GM18907 (cell line): ENCODE results near the gene SLC43A1.
"Not testable (repeated sequence)": the region's sequence is repeated elsewhere in the genome, so short reads cannot be mapped to it uniquely, and the experiment has no call there.

Experiments
- ATAC-seq: cut with Tn5 transposase; IDR thresholded peaks from one replicate; pipeline ENCODE4 v1.9.1; 2021; ENCODE audit warnings: mild to moderate bottlenecking, moderate library complexity; ENCODE audit not compliant: unreplicated experiment

The SLC43A1 gene

GRCh38 chr11:57462597-57462996 is 52.9 kb downstream of the SLC43A1 start:
- ATAC-seq: no peak

DNA sequence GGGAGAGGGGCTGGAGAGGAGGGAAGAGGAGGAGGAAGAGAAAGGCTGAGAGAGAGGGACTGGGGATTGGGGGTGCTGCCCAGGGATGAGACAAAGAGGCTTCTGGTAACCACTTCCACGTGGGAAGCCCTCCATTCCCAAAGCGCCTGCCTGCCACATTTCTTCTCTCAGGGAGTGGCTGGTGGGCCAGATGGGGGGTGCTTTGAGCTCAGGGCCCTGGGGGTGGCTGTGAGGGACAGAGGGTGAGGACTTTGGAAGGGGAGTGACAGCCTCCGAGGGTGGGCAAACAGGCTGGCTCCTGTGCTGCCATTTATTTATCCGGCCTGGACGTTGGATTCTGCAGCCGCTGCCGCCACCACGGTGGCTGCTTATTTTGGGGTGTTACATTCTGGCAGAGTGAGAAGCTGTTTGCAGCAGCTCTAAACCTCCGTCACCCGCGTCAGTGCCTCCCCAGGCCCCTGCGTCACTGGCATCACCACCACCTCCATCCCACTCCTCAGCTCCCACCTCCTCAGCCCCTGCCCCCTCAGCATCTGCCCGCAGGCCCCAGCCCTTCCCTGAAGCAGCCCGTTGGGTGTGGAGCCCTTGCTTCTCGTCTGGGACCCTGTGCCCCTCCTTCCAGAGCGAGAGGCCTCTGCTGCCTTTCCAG is 53.5 kb downstream of the SLC43A1 start:
- no peak for ATAC-seq

- no peak for ATAC-seq
Observed at GRCh38 chr11:57460758-57461749, 54.4 kb downstream of the SLC43A1 start.

GRCh38 chr11:57460022-57460757 is 55.3 kb downstream of the SLC43A1 start, which contains the start of gene RTN4RL2:
Gene RTN4RL2, plus strand, starts transcription at chr11:57460528. Its CDS starts 338 bp downstream, at chr11:57460866.
- peak; percentile 48 for ATAC-seq

- no peak for ATAC-seq
Observed at GRCh38 chr11:57459164-57460021, 56.1 kb downstream of the SLC43A1 start.

DNA sequence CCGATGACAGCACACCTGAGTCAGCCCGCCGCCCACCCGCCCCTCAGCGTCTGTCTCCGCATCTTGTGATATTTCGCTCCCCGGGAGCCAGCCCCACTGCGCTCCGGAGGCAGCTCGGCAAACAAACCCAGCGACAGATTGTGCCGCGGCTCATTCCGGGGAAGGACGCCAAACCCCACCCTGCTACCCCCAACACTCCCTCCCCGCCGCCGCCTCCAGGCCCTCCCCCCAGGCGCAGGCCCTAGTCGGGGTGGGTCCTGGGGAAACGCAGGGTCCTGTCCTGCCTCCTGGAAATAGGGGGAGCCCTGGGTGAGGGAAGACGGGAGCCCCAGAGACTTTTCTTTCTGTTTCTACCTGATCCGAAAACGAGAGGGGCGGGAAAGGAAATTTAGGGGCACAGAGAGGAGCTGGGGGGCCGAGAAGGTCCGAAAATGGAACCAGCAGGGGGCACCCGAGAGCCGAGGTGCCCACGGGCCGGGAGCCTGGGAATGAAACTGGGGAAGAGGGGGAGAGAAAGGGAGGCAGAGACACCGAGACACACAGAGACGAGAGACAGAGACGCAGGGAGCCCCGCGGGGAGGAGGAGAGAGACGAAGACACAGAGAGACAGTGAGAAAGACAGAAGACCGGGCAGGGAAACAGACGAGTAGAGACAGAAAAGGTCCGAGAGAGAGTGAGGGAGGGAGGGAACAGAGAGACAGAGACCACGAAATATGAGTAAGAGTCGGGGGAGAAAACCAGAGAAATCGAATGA is 56.9 kb downstream of the SLC43A1 start:
- peak; percentile 29 for ATAC-seq

DNA sequence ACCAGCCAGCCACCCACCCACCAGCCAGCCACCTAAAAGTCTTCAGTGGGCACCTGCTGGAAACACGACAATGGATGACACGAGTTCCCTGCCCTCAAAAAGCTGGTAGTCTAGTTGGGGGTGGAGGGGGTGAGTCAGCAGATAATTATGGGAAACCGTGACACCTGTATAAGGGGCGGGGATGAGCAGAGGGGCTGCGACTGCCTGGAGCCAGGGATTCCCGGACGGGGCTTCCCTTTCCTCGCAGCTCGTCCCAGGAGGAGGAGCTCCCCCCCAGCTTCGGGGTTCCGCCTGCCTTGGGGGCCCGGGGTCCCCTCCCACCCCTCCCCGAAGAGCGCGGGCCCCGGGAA is 57.5 kb downstream of the SLC43A1 start:
- no peak for ATAC-seq

DNA sequence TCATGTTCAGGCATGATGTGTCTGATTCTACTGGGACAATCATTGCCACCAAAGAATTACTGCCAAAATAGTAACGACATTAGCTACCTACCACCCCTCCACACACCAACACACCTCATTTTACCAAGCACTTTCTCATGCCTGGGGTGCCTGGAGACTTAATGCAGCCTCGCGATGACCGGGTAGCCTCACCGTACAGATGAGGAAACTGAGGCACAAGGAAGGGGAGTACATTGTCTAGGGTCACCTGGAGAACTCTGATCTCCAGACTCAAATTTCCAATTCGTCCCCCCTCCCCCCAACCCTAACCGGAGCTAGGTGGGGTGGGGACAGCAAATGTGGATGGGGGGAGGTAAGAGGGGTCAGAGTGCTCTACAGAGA is 57.9 kb downstream of the SLC43A1 start:
- ATAC-seq: peak; percentile 28

GRCh38 chr11:57456960-57457642 is 58.4 kb downstream of the SLC43A1 start:
- peak; percentile 68 for ATAC-seq

DNA sequence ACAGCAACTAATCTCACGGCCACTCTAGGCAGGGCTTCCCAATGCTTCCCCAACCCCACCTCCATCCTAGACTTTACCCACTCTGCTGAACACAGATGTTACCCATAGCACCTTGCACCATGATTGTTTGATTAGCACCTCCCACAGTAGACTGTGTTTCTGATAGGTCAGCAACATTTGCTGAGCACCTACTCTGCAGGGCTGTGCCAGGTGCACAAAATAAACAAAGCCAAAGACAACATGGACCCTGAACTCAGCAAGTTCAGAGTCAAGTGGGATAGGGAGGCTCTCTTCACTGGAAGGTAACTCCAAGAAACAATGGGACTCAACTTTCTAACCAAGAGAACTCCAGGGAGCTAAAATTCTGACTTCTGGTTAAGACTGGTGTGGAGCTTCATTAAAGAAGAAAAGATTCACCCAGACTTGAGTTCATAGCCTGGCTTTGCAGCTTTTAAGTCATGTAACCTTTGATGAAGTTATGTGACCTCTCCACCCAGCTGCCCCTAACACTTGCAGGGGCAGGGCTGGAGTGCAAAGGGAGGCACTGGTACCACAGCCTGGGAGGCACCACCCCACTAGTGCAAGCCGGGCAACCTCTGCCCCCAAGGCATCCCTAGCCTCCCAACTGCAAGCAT is 61.8 kb downstream of the SLC43A1 start:
- no peak for ATAC-seq

DNA sequence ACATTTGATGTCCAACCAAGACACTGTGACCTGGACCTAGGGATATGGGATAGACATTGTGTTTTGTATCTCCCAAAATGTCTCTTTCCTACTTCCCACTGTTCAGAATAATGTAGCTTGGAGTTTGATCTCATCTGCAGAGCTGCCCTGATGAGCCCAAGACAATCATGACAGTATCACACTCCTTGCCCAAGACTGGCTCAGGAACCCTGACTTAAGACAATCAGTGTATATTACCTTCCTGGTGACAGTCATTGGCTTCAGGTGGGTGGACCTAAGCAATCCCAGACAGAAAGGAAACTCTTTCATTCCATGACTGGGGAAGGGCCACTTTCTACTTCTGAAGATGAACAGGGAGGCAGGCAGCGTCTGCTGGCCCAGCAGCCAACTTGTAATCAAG is 69.4 kb downstream of the SLC43A1 start:
- ATAC-seq: no peak

DNA sequence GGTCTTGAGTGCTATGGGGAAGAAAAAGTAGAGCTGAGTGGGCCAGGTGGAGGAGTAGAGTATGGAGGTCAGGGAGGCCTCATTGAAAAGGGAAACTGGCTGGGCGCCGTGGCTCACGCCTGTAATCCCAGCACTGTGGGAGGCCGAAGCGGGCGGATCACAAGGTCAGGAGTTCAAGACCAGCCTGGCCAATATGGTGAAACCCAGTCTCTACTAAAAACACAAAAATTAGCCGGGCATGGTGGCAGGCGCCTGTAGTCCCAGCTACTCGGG is 70.4 kb downstream of the SLC43A1 start:
- ATAC-seq: not testable (repeated sequence)

DNA sequence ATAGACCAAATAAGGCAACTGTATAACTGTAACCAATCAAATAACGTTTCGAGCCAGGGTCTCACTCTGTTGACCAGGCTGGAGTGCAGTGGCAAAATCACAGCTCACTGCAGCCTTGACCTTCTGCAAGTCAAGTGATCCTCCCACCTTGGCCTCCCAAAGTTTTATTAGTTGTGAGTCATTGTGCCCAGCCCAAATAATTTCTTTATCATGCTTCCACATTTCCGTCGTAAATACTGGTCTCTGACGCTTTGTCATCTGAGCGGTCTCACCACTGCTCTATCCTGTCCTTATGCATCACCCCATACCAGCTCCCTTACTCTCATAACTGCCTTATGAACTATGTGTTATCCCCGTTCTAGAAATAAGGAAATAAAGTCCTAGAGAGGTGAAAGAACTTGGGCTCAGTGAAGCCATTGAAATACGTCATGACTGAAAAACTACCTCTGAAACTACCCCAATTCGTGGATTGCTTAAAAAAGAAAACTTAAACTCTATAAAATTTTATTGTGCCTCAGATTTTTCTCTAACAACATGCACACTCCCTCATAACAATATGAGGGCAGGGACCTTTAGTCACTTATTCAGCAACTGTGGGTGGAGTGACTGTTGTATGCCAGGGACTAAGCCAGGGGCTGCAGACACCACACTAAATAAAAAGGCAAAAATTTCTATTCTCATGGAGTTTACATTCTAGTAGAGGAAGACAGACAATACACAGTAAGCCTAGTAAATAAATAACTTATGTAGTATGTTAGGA is 71.0 kb downstream of the SLC43A1 start:
- no peak for ATAC-seq

DNA sequence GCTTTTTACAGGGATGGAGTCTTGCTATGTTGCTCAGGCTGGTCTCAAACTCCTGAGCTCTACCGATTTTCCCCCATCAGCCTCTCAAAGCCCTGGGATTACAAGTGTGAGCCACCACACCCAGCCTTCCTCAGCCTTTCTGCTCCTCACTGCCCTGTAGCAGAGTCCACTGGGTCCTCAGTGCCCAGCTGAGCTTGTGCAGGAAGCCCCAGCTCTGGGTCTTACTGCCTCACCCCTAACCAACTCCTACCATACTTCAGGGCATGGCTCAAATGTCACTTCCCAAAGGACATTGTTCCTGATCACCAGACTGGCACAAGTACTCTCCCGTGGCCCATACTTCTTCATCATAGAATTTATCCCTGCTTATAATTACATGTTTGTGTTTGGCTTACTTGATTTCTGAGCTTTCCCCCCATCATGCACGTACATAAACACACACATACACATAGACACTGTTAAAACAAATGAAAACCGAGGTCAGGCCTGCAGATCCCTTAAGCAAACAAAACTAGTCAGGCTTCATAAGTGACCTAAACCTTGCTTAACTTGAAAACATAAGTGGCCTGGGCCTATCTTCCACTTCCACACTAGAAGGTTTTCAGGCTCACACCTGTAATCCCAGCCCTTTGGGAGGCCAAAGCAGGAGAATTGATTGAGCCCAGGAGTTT is 74.6 kb downstream of the SLC43A1 start:
- ATAC-seq: no peak

DNA sequence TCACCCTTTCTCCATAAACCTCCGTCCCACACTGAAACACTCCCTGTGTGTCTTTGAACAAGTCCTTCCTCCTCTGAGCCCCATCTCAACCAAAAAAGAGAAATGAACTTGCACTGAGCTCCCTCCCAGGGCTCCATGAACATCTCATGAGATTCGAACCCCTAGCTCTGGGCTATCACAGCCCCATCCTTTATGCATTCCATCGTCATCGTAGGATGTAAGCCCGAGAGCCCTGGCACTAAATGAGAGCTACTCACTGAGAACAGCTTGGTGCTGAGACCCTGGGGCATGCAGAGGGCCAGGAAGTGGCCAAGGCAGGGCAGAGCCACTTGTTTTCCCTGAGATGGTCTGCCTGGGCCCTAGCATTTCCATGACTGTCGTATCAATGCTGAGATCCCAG is 75.7 kb downstream of the SLC43A1 start:
- no peak for ATAC-seq

- ATAC-seq: no peak
Observed at GRCh38 chr11:57438345-57439285, 76.9 kb downstream of the SLC43A1 start.

DNA sequence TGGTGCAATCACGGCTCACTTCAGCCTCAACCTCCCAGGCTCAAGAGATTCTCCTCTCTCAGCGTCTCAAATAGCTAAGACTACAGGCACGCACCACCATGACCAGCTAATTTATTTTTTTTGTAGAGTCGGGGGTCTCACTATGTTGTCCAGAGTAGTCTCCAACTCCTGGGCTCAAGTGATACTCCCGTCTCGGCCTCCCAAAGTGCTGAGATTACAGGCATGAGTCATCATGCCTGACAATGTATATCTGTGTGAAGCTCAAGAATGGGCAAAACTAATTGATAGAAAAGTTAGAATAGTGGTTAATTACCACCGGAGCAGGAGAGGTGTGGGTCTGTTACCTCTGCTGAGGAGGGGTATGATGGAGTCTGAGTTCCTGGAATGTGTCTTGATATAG is 79.5 kb downstream of the SLC43A1 start:
- ATAC-seq: no peak
